ENCODE results near the gene ZBTB7C.

GRCh38 chr18:48456838-48457237 is 47.7 kb upstream of the ZBTB7C start:
- TF ChIP-seq CTCF (IDR thresholded peaks at IDR 0.05), result no peak
- TF ChIP-seq EZH2 (IDR thresholded peaks at IDR 0.05), result no peak
- no peak for TF ChIP-seq EZH2phosphoT487 (IDR thresholded peaks at IDR 0.05)
